GM18499 (cell line): ENCODE measurements around the gene EDN3.

Experiments used
- ATAC-seq: cut with Tn5 transposase; IDR thresholded peaks from one replicate; pipeline ENCODE4 v1.9.1; 2021; ENCODE audit warnings: moderate number of reproducible peaks; ENCODE audit not compliant: insufficient read depth, unreplicated experiment

EDN3 gene

DNA sequence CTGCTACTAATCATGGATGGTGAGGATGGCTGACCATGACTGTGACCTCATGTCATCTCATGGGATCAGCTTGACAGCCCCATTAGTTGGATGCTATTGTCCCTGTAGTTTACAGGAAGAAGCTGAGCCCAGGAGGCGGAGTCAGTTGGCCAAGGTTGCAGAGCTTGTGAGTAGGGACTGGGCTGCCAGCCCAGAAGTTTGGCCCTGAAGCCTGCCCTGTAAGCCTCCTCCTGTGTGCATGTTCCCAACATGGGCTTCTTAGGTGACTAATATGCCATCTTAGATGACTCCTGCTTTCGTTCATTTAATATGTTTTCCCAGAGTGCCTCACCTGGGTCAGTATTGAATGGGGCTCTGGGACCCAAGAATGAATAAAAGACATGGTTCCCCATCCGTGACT lies 6.9 kb downstream of the EDN3 start:
- ATAC-seq, result no peak

DNA sequence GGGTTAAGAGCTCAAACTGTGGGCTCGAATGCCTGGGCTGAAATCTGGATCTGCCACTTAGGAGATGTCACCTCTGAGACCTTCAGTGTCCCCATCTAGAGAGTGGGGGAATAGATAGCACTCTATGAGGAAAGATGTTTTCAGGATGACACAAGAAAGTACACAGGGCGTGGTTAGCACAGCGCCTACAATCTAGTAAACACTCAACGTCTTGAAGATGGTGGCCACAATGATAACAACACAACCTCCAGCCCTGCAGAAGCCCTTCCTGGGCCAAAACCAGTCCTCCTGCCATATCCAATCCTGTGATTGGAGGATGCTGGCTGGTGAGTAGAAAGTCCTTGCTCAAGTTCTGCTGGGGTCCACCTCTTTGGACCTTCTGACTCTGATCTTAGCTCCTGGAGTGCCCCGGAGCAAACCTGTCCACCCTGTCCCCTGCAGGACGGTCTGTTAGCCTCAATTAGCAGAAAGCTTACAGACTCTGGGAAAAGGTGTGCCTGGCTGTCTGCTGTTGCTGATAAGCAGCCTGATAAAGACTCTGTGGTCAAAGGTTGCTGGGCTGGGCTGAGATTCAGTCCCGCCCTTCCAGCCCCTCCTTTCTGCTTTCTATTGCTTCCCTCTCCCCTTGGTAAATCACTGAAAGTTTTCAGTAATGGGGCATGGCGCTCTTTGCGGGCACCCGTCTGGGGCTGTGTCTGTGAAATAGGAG lies 8.2 kb downstream of the EDN3 start:
- ATAC-seq, result no peak

DNA sequence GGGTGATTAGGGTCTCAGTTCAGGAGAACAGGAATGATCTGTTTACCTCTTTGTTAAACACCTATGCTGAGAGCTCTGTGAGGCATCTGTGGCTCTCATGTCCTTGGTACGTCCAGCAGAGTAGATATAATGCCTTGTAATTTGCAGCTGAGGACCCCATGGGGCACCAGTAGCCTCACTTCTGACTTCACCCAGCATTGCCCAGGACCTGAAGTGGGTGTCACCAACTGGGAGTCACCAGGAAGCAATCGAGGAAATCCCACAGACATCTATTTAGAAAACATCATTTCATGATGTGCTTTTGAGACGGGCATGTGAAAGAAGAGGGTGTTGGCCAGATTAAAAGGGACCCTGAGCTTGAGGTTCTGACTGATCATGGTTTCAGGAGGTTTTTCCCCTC lies 8.8 kb downstream of the EDN3 start:
- ATAC-seq, result no peak

DNA sequence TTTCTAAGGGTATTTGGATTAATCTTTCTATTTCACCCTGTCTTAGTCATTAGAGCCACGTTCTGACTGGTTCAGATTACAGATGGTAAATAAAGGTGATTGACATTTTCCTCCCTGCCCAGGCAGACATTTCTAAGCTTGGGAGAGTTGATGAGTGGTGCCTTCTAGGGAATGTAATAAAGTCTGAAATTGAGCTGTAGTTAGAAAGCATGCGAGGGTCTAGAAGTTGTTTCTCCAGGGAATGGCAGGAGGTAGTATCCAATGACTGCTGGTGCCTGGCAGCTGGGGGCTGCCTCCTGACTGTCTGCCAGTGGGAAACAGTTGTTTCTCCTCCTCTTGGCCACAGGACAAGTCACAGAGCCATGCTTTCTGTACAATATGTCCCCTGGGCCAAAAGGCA lies 14.6 kb downstream of the EDN3 start:
- ATAC-seq, result no peak

DNA sequence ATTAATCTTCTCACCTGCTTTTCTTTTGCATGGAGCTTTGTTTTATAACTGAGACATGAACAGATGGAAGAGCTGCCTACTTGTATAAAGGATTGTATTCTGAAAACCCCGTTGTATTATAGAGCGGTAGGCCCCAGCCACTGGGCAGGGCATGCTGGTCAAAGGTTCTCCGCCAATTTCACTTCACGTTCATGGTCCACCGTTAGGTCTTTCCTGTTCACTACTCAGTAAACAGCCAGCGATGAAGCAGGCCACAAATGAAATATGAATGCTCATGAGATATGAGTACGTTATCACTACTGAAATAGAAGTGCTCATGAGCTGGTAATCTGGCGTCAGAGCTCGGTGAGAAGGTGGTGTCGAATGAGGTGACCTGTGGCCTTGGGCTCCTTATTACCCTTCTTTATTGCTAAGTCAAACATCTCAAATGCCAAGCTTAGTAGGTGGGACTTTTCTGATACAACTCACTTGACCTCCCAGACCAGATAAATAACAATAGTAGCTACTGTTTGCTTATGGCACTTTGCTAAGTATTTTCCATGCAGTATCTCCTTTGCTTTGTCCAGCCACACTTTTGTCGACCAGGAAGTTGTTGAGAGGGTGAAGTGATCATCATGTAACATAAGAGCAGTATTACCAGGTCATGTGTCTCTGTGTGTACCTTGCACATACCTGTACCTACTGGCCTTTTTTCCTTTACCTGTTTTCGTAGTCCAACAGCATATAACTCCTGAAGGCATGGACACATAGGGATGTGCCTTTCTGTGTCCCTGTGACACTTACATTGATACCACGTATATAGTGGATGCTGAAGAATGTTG lies 16.7 kb downstream of the EDN3 start:
- ATAC-seq, result no peak

DNA sequence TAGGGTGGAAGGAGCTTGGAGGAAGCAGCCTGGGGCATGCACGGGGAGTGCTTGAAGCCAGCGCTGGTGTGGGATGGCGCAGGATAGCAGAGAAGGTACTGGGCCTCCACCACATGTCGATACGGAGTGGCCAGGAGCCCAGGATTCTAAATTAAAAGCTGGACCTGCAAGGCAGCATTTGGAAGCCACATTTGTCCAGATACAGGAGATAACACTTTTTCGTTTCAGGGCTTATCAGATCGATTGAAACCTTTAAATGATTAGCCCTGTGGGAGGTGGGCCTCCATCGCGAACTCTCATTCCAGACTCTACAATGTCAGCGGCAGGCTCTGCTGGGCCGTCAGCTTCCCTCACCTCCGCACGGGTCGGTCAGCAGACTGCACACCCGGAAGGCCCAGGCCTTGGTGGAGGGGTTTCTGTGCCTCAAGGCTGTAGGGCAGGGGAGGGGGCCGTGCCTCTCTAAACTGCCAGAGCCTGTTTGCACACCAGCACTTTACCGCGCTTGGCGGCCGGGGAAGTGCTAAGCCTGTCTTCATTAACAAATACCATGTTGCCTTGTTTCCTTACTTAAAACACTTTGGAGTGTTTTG lies 17.9 kb downstream of the EDN3 start:
- ATAC-seq, result no peak

DNA sequence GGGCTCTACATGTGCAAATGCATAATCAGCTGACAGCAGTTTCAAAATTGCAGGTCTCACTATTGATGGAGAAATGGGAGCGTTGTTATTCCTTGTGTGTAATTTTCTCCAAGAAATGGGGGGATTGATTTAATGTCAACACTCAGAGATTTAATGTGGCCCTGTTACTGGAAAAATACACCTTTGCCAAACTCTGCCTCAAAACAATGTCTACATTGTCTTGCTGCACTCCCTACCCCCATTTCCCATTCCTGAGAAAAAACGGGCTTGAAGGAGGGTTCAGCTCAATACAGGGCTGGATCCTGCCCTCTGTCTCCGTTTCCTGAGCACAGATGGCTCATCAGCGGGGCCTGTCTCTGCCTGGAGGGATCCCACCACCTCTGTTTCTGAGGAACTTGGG lies 18.4 kb downstream of the EDN3 start:
- ATAC-seq, result no peak

DNA sequence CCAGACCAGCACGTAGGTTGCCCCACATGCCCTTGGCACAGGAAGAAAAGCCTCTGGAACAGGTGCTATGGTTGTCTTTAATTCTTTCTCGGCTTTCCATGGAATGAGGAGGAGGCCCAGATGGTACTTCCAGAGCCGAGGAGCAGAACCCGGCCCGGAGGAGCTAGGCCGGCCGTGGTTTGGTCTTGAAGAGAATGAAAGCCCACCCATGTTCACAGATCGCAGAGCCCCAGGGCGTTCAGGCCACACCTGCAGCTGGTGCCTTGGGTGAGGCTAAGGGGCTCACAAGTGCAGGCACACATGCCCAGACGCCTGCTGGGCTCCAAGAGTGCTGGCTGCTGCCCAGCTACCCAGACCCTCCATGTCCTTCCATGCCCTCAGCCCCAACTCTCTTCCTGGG lies 20.0 kb downstream of the EDN3 start:
- ATAC-seq, result no peak

DNA sequence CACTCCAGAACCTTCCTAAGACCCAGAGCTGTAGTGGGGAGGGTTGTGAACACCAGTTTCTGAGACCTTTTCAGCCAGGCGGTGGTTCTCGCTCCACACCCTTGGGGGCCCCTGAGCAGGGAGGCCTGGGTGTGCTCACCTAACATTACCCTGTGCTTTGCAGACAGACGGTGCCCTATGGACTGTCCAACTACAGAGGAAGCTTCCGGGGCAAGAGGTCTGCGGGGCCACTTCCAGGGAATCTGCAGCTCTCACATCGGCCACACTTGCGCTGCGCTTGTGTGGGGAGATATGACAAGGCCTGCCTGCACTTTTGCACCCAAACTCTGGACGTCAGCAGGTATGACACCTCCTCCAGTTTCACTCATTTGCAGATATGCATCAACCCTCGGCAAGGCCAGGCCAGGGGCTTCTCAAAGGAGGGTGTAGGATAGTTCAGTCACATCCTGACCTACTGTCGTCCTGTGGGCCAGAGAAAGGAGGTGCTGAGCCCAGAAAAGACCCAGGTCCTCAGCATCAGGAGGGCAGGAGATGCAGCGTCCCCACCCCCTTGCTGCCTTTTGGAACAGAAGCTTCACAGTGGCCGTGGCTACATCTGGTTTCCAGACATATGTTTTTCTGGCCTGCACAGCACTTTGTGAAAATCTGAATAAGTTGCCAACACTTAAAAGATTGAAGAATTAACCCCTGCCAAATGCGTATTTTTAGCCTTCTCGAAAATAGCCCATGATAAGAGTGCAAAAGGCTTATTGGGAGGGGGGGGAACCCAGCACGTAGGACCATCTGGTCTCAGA lies 20.6 kb downstream of the EDN3 start:
- no peak for ATAC-seq

DNA sequence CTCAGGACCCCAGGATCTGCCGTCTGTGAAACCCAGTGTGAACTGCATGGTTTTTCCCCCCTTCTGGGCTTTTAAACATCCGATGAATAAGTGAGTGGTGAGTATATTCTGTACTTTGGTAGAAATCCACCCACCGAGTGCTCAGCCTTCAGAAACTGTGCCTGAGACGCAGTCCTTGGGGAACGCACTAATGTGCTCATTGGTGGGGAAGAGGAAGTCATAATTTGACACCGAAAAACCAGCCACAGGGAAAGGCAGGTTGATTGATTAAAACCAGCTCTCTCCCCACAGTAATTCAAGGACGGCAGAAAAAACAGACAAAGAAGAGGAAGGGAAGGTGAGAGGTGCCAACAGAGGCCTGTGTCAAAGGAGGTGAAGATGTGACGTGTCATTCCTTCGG lies 21.7 kb downstream of the EDN3 start:
- ATAC-seq, result no peak

DNA sequence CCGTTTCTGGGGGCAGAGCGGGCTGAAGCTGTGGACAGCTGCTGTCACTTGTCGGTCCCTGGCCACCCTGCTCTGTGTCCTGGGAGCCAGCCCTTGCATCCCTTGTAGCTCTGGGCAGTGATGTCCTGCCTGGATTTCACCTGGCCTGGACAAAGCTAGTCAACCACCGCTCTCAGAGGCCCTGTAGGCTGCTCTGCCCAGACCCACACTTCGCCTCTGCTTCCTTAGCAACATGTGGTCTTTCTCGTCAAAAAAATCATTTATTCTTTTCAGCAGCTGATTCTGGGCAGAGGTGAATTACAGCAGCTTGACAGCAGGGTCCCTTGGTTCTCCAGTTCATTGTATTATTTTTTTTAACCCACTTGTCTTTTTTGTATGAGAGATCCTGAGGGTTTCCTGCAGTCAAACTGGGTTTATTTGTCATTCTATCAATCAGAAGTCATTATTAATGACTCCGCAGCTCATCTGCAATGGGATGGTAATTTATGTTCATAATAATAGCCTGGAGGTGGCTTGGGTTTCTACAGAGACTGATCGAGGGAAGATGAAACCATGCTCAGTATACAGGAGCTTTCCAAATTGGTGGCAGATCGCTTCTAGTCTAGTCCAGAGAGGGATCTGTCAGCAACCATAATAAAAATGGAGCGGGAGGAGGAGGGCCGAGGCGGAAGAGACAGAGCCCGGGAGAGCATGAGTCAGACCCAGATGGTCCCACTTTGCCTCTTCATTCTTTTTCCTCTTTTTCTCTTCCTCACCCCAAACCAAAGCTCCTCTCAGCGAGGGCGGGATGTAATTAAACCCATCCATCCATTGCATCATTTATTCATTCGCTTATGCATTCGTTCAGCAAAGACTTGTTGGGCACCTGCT lies 22.4 kb downstream of the EDN3 start:
- no peak for ATAC-seq

DNA sequence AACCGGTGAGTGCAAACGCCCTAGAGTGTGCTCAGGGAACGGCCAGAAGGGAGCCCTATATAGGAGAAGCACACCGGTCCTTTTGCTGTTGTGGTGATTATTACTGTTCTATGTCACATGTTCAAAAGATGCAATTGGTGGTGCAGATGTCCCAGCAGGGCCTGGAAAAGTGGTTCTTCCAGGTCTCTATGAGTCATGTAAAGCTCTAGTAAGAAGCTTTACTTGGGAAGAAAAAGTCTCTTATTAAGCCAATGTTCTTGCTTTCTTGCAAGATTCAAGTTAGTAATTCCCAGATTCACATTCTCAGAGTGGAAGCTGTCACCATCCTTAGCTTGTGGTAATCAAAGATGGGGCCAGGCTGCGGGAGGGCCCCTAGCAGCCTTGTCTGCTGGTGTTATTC lies 23.3 kb downstream of the EDN3 start:
- no peak for ATAC-seq

DNA sequence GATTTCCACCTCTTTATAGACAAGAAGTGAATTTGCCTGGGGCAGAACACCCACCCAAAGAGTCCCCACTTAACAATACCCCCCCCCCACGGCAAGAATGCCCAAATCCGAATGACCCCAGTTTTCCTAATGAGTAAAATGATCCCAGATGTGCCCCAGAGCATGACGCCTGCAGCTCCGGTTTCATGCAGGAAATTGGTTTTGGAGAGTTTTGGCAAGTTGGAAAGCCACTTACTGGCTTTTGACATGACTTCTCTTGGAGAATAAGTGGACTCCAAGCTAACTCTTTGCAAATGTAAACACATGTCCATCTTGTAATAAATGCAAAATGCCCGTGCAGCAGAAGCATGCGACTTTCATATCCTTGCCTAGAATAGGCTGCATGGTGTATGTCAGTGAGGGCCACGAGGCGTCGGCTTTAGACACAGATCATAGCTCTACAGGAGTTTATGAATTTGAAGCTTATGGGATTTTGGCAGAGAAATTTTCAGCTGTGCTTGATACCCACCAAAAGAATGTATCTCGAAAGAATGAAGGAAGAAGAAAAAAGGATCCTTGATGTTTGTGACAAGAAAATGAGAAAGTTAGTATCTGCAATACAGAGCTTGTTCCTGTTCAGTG lies 24.2 kb downstream of the EDN3 start:
- ATAC-seq, result no peak

DNA sequence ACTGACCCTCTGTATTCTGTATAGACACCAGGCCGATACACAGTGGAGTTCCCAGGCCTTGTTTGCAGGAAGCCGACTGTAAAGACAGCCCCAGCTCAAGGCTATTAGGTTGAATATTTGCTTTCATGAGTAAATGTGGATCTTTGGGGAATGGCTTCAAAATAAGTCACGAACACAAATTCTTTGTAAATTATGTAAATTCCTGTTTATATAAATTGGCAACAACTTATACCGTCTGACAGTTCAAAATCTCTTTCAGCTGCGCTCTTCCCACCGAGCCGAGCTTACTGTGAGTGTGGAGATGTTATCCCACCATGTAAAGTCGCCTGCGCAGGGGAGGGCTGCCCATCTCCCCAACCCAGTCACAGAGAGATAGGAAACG lies 24.7 kb downstream of the EDN3 start:
- no peak for ATAC-seq

DNA sequence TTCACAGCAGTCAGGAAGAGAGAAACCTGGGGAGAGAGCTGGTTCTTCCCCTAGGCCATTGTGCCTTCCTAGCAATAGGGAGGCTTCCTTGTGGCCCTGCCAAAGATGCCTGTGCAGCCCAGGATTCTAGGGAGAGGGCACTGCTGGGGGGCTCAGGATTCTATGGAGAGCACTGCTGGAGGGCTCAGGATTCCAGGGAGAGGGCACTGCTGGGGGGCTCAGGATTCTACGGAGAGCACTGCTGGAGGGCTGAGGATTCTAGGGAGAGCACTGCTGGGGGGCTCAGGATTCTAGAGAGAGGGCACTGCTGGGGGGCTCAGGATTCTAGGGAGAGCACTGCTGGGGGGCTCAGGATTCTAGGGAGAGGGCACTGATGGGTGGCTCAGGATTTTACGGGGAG lies 25.8 kb downstream of the EDN3 start:
- no peak for ATAC-seq

DNA sequence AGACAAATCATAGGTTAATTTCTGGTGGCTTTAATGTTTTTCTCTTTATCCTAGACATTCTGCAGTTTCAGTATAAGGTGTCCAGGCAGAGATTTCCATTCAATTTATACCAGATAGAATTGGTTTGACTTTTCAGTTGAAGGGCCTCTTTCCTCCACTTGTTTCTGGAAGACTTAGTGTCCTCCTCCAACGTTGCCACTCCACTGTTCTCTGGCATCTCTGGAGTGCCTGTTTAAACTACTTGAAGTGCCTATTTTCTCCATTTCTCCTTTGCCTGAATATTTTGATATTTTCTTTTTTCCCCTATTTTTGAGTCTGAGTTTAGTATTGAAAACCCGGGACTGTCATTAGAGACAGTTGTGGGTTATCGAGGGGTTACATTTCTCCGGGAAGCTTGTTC lies 27.7 kb downstream of the EDN3 start:
- no peak for ATAC-seq

DNA sequence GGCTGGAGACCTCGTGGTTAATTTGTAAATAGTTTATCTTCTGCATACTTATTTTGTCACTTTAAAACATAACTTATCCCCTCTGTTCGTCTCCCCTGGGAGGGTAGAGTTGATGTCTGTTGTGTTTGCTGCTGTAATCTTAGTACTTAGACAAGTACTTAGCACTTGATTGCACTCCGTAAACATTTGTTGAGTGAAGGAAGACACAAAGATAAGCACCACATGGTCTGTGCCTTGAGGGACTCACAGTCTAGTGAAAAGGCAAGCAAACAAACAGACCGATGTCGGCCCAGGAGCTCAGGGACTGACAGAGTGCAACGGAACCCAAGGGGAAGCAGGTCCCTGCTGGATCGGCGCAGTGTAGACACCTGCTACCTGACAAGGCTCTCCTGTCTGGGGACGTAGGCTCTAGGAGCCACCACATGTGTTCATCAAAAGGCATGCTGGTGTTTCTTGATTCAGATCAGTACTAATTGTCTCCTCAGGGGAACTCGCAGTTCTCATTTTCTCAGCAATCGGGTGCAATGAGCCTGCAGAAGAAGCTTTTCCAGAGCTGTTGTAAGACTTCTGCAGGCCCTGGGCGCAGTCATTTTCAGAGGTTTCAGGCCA lies 31.4 kb downstream of the EDN3 start:
- ATAC-seq, result no peak

DNA sequence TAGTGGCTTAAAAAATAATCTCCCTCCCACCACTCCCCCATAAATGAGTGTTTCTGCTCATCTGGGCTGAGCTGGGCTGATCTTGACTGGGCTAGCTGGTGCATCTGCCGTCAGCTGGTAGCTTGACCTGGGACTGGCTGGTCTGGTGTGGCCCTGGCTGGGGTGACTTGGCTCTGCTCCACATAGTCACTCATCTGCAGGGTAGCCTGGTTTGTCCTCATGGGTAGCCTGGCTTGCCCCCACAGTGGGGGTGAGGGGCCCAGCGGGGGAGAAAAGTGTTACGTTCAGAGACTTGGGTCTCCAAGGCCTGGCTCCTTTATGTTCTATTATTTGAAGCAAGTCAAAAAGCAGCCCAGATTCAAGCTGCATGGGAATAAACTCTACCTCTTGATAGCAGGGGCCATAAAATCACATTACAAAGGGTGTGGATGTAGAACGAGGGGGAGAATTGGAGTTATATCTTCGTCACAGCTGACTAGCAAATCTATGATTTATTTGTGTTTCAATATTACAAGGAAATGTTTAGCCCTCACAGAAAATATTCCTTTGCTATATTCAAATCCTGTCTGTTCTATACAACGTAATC lies 32.9 kb downstream of the EDN3 start:
- ATAC-seq, result no peak

DNA sequence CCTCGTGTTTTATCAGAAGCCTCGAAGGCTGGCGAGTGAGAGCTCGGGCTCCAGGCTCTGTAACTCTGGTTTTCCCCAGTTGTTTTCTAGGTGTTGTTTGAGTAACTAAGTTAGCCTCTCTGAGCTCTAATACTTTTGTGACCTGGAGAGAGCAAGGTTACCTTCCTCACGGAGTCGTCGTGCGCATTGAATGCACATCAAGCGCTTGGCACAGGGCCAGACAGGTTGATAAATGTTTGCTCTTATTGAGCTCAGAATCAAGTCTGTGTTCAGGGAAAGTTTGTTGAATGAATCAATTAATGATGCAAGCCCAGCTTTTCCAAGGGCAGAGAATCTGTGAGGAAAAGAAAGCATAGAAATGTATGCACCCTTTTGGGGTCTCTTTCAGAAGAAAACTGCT lies 33.5 kb downstream of the EDN3 start:
- ATAC-seq, result no peak
